GM21825 (cell line): ENCODE data around the gene SLC22A3.
"Not testable (repeated sequence)": the region's sequence is repeated elsewhere in the genome, so short reads cannot be mapped to it uniquely, and the experiment has no call there.

Experiments
- ATAC-seq: cut with Tn5 transposase; IDR thresholded peaks from one replicate; pipeline ENCODE4 v1.9.1; 2021; ENCODE audit warnings: mild to moderate bottlenecking, moderate library complexity; ENCODE audit not compliant: unreplicated experiment

Gene SLC22A3

DNA sequence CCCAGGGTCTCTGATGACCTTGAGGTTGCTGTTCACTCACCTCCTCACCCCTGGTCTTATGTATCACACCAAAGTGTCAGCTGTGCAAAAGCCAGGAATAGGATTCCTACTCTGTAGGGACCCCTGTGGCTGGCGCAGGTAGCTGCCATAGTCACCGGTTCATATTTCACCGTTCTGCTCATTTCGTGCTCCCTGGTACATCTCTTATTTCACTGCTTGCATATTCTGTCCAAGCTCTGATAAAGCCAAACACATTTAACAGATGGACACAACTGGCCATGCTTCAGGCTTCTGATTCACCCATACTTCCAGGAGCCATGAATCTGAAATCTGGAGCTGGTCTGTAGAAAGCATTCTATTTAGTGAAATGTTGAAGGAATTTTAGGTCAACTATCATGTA lies 20.5 kb downstream of the SLC22A3 start:
- ATAC-seq, result no peak

DNA sequence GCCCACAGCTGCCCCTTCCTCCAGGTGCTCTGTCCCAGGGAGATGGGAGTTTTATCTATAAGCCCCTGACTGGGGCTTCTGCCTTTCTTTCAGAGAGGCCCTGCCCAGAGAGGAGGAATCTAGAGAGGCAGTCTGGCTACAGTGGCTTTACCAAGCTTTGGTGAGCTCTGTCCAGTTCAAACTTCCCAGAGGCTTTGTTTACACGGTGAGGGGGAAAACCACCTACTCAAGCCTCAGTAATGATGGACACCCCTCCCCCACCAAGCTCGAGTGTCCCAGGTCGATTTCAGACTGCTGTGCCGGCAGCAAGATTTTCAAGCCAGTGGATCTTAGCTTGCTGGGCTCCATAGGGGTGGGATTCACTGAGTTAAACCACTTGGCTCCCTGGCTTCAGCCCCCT lies 25.4 kb downstream of the SLC22A3 start:
- ATAC-seq, result not testable (repeated sequence)

DNA sequence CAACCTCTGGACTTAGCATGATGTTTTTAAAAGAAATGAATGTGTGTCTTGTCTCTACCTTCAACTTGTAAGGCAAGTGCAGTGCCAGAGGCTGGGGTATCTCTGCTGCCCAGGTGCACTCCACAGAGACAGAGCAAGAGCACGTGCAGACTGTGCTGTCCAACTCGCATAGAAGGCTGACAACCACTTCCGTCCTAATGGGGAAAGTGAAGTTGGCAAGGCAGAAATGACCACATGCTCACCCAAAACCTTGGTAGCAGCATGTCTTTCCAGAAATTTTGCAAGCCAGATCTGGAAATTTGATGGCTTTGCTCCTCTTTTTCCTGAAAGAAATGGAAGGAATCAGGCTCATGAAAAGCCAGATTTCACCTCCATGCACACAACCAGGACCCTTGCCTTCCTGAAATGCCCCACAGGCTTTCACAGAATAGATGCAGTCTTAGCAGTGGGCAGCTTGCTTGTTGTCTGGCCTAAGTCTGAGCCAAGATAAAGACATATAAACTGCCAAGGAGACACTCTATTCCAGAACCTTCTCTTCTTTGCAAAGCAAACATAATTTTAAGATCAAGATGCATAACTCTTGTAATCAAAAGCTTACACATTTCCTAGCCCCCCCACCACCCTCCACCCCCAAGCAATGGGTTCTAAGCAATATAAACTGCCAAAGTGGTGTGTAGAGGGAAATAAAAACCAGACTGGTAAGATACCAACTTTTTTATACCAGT lies 26.8 kb downstream of the SLC22A3 start:
- no peak for ATAC-seq

DNA sequence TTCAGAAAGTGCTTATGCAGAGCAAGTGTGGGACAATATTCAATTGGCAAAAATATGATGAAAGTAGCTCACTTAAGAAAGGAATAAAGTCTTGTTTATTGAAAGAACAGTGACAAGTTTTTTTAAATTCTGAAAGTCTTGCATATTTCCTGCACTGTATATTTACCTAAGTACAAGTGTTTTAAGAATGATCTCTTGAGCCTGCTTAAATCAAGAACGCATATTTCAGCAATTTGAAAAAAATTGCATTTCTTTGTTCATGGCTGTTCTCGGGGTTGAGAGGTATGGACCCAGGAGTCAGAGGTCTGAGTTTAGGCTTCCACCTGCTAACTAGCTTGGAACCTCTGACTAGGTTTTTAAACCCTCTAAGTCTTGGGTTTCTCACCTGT lies 27.4 kb downstream of the SLC22A3 start:
- ATAC-seq, result no peak

DNA sequence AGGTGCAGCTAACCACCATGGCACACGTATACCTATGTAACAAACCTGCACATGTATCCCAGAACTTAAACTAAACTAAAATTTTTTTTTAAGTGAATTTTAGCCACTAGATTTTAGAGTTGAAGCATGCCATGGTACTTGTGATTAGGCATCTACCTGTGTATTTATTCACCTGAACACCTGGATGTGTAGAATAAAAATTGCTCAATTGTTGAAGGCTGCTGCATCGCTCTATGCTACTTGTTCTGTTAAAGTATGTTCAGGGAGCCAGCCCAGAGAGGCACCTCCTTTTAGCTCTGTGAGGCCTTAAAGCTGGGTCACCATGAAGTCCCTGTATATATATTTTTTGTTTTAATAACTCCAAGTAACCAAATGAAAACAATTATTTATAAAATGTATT lies 28.3 kb downstream of the SLC22A3 start:
- ATAC-seq, result no peak

DNA sequence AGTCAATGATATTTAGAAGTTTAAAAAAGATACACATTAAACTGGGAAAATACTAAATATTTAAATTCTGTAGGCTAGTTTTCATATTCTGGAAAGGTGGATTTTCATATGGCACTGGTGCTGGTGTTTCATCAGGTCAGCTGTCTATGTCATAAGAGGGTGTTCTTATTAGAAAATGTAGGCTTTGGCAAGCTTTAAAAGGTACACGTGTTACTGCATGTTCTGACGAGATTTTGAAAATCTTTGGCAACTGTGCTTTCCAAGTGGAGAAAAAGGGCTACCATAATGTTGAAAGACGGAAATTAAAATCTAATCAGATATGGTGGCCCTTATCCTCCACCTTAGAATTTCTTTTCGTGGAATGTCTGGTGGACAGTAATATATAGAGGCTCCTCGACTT lies 30.0 kb downstream of the SLC22A3 start:
- no peak for ATAC-seq

DNA sequence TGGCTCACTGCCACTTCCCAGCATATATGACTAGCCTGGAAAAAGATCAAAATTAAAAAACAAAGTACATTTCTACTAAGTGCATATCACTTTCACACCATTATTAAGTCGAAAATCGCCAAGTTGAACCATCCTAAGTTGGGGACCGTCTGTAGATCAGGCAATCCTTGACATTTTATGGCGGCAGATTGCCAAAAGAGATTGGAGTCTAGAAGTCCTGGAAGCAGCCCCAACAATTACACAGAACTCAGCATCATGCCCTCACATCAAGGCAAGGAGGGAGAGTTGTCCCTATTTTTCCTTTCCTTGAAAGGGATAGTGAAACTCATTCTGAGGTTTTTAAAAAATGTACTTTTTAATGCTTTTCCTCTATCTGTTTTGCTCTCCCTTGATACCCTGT lies 30.7 kb downstream of the SLC22A3 start:
- ATAC-seq, result no peak

DNA sequence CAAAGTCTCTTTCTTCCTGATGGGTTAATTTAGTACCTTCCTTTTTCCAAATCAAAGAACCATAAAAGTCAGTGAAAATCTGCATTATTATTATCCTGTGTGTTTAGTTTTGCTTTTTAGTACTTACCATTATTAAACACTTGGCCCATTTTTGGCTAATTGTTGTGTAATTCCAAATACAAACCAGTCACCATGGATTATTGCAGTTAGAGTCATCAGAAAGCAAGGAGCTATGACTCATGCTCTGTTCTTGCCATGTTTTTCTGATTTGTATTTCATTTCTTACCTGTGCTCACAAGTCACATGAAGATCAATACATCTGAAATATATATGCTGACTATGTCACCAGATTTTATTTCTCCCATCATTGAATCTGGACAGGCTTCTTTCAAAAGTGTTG lies 31.3 kb downstream of the SLC22A3 start:
- no peak for ATAC-seq

DNA sequence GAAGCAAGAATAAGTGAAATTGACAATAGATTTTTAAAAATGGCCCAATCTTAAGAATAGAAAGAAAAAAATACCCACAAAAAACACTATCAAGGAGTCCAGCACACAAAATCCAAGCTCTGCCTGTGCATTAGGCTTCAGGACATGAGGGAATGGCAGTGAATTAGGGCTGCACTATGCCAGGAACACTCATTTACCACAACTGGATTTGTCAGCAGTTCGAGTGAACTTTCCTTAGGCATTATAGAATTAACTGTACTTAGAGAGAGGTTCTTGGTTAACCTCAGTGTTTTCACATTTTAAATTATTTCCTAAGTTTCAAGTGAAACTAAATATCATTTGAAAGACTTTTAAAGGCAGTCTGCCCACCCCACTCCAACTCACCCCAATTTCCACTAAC lies 34.8 kb downstream of the SLC22A3 start:
- ATAC-seq, result no peak

DNA sequence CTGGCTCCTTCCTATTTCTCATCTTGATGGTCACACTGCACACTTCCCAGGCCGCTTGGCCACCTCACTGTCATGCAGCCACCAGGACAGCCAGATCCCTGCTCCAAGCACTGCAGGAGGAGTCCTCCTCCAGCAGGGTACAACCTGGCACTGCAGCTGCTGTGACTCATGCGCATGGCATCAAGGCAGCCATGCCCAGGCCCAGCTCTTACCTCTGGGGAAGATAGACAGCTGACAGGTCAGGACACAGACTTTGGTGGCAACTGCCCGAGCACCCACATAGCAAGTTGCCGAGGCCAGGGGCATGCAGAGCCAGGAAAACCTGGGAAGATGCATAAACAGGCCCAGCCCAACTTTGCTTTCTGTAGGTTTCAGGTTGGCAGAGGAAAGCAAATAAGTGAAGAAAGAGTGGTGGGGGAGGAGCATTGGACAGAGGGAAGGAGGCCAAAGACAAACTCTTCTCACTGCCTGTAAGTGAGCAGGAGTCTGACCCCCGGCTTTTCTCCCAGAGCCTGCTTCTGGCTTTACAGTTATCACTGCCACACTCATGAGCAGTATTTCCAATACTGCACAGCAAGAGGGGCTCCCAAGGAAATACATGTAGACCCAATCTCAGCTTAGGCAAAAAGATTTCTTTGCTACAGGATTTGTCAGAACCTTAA lies 38.8 kb downstream of the SLC22A3 start:
- ATAC-seq, result no peak

DNA sequence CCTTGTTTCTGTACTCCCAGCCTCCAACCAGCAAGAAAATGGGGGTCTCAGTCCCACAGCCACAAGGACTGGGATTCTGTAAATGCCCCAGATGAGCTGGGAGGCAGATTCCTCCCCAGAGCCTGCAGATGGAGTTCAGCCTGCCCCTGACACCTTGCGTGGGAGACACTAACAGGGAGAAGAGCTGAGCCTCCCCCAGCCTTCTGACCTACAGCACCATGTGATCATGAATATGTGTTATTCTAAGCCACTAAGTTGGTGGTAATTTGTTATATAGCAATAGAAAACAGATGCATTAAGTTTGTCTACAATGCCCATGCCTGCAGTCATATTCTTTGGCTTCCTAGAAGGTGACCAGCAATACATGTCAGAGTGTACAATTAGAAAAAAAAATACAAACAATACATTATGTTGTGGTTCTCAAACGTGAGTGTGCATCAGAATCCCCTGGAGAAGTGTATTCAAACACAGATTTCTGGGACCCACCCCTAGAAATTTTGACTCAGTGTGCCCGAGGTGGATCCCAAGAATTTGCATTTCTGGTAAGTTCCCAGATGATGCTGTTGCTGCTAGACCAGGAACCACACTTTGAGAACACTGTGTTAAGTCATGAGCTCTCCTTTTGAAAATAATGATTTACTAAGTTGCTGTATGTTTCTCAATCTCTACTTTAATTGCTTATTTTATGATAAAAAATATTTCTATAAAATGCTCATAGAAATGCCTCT lies 39.9 kb downstream of the SLC22A3 start:
- no peak for ATAC-seq

DNA sequence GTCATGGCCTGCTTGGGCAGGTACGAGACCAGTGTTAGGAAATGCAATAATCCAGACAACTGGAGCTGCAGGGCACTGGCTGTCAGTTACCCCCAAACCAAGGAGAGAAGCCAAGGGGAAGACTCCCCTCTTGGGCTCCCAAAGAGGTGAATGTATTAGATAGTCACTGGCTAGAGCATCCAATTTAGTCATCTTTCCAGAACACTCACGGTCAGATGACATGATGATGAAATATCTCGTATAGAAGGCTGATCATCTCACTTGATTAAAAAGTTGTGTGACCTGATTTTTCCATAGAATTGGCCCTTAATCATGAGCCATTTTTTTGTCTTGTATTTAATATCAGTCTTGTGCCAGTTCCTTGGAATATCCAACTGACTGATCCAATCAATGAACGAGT lies 40.7 kb downstream of the SLC22A3 start:
- no peak for ATAC-seq

DNA sequence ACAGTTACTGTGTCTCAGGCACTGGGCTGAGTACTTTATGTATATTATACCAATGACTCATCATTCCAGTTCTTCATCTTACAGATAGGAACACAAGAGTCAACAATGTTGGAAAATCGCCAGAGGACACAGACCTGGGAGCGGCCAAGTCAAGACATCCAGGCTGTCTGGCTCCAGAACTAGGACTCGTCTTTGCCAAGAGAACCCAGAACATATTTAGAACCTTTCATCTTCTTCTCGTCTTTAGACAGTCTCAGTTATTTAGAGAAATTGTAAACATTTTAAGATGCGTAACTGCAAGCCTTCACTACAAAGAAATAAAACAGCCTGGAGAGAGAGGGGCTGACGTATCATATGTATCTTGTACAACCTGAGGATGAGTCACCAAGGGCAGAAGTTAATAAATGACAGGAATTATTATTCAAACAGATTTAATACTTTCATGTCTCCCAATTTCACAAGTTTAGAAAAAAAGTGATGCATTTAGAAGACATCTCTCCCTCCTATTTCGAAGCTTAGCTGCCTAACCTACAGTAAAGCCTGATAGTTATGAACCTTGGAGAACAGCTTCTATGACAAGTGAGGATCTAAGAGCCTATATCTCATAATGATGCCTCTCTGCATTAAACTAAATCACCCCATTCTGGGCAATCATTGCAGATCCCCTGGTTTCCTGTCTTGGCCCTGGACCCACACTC lies 43.4 kb downstream of the SLC22A3 start:
- ATAC-seq, result no peak

DNA sequence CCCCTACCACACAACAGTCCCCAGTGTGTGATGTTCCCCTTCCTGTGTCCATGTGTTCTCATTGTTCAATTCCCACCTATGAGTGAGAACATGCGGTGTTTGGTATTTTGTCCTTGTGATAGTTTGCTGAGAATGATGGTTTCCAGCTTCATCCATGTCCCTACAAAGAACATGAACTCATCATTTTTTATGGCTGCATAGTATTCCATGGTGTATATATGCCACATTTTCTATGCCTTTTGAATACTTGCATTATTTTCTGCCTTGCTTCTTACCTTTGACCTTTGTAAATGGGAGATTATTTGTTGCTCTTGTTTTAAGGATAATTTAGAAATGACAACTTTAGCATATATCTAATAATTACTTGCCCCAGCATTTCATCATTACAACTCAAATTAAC lies 45.3 kb downstream of the SLC22A3 start:
- not testable (repeated sequence) for ATAC-seq

DNA sequence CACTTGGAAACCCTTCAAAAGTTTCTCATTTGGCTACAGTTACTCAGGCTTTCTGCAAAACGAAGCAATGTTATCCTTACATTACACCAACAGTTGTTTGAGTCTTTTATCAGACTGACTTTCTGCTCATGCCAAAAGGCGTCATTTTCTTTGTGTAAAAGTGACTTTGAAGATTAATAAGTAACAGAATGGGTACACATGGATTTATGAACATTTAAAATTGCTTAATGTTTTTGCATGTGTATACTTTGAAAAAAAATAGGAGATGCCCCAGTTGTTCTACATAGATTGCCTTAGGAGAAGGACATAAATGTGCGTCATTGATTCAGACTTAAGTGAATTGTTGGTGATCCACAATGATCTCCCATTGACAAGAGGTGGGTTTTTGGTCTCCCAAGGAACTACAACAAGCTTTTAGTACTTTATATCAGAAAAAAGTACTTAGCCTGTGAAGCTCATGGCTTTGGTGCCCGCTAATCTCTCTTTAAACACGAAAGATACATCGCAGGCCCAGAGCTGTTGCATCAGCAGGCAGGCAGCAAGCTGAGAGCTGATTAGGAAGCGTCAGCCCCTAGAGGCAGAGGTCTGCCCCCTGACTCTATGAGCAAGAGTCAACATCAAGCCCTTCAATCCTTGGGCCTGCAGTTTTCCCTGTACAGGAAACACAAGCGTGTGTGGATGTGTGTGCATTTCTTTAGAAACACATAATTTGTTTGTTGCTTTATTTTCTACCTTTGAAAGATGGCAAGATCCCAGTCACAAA lies 45.9 kb downstream of the SLC22A3 start:
- no peak for ATAC-seq

DNA sequence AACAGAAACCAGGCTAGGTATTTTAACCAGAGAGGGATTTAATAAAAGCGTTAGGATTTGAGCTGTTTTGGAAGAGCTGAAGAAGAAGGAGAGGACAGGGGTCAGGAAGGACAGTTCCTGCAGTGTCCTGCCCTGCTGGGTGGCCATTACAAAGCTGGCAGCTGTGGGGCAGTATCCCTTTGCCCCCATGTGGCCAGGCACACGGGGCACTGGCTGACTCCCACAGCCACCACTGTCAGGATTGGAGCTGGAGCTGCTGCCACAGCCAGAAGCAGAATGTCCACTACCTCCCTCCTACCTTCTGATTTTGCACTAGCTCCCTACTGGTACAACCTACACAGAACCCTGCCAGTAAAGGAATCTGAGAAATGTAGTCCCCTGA lies 46.5 kb downstream of the SLC22A3 start:
- no peak for ATAC-seq

DNA sequence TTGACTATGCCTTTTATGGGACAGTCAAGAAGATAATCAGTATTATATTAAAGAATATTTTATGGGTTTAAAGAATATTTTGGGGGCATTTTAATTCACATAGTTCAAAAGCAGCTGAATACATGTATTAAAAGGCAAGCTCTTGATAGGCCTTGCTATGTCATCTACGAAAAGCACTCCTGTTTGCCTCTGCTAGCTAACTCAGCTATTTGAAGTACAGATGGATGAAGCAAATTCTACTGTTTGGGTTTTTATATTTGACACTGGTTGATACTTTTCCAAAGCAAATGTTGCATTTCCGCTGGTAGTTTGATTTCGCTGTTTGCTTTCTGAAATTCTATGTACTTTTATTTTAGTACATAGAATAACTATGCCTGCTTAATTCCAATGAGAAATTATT lies 47.0 kb downstream of the SLC22A3 start:
- no peak for ATAC-seq

DNA sequence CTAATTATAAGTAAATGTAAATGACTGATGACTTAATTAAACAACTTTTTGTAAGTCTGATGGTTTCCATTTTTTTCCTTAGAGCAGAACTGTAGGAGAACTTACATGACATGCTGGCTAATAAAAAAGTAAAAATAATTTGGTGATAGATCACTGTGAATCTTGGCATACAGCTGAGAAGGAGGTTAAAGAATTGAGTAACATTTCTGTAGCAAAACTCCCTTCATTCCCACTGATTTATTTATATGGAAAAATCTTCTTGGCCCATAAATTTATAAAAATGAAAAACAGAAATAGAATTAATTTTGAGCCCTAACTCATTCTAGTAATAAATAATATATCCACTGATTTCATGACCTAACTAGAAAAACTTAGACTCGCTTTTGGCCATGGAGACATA lies 48.1 kb downstream of the SLC22A3 start:
- no peak for ATAC-seq

DNA sequence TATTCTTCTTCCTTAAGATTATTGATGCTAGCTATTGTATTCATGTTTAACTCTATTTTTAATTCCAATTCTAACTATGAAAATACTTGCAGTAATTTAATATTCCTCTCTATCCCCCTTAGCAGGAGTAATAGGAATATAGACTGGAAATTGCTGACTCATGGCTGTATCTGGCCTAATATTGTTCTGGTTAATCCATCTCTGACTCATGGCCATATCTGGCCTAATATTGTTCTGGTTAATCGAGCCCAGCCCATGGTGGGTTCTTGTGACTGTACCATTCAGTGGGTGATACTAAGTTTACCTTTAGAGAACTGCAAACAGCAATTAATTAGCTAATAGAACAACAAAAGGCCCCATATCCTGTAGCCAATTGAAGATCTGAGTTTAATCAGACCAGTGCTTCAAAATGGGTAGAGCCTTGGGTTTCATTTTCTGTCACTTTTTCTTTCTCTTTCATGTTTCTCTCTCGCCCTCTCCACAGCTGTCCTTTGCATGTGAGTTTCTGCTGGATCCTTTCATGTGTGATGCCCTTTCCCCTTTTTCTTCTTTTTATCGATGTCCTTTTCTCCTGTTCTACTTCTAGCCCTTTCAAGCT lies 50.6 kb downstream of the SLC22A3 start:
- ATAC-seq, result peak; percentile 96

DNA sequence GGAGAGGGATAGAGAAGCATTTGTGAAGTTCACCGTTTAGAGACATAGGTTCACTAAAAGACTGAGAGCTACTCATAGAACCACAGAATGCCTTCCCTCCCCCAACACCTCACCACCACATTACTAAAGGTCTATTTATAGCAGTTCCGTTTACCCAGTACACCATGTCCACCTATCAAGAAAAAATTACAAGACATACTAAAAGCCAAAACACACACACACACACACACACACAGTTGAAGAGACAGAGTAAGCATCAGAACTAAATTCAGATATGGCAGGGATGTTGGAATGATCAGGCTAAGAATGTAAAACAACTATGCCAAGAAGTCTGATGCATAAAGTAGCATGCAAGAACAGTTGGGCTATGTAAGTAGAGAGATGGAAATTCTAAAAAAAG lies 52.3 kb downstream of the SLC22A3 start:
- ATAC-seq, result no peak
